ENCODE measurements around the gene TNFRSF4. TPM values are rescaled to one million over a fixed set of nuclear protein-coding genes. Genes with fewer than 3 reads are reported as not detected.

TNFRSF4 gene
- total and polyA plus RNA-seq, 2 of the 8 experiments (the other 6 are each of a cell fraction or from before 2014, with no cell fraction given), result 0.06 TPM; not detected in 1

DNA sequence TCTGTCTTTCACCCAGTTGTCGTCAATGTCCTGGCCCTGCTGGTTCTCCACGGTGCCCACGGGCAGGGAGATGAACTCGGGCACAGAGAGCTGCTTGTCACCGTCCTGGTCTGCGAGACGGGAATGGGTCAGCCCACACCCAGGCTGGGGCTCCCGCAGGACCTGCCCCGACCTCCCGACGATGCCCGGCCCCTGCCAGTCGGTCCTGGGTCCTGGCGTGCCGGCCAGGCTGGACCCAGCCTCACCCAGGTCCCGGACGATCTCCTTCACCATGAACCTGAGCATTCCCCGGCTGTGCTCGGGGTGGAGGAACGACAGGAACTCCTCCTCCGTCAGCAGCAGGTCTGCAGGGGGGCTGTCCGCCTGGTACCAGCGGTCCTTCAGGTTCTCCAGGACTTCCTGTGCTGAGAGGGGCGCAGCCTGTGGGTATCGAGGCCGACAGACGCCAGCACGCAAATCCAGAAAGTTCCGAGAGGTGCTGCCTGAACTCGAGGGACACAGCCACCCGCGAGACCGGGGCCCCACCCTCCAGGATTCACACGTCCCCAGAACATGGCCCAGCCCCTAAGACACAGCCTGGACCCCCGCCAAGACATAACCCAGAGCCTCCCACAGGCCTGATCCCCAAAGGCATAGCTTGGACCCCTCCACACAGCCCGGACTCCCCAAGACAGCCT lies 4.7 kb upstream of the TNFRSF4 start:
- Histone ChIP-seq H3K27me3 (replicated peaks in 1 of 4; ENCODE audit: control insufficient read depth in 3 of 4, extremely low read depth in 1 of 4, insufficient read depth in 3 of 4, low read length in 3 of 4) (no peaks in the 10 kb centered on the region), H4K8ac (ENCODE audit: extremely low read depth, insufficient read depth, low read length) (no peak overlapping the region; the same call in 1 of the 2 replicates), H2BK15ac (ENCODE audit: low read length) (no peak overlapping the region), H2BK12ac (ENCODE audit: low read depth, low read length) (no peak overlapping the region), H3K79me2 (ENCODE audit: control insufficient read depth in 1 of 2, insufficient read depth in 2 of 2, low read length in 2 of 2) (no peaks in the 10 kb centered on the region), H3K36me3 (ENCODE audit: control insufficient read depth in 2 of 4, insufficient read depth in 4 of 4, low read length in 3 of 4) (peaks cover 2 to 36% (median 16%) of the 10 kb centered on the region in 4 experiments; a peak in 7 of 8 replicates), H3K4me2 (ENCODE audit: insufficient read depth in 1 of 2, low read depth in 2 of 2, low read length in 2 of 2) (no peak overlapping the region), H2AFZ (ENCODE audit: low read length) (no peak overlapping the region), H3K4me3 (ENCODE audit: extremely low read depth in 1 of 4, insufficient read depth in 2 of 4, low read depth in 3 of 4, low read length in 4 of 4) (no peak overlapping the region), H2BK20ac (ENCODE audit: low read length) (no peak overlapping the region), H4K91ac (replicated peaks; ENCODE audit: insufficient read length, low read length) (no peak overlapping the region), H2AK5ac (ENCODE audit: low read depth, low read length) (no peak overlapping the region), H3K56ac (replicated peaks; ENCODE audit: insufficient read length, low read depth, low read length) (no peak overlapping the region), H2BK5ac (ENCODE audit: low read depth, low read length) (no peak overlapping the region), H3K23ac (ENCODE audit: insufficient read length) (no peak overlapping the region), H3K27ac (ENCODE audit: low read depth, low read length) (no peak overlapping the region), H3K9me3 (ENCODE audit: insufficient read depth in 2 of 2, low read depth in 1 of 2, low read length in 1 of 2) (no peaks in the 10 kb centered on the region), H3K4ac (replicated peaks; ENCODE audit: insufficient read length, low read depth, low read length) (no peak overlapping the region), H4K5ac (ENCODE audit: insufficient read length, low read depth, low read length) (no peak overlapping the region), H3K9ac (replicated peaks in 1 of 4; ENCODE audit: extremely low read depth in 1 of 4, low read depth in 3 of 4, low read length in 3 of 4) (no peak overlapping the region), H3K14ac (ENCODE audit: insufficient read length) (no peak overlapping the region), H3K79me1 (ENCODE audit: low read depth, low read length) (peaks cover 5% of the 10 kb centered on the region; the same call in 1 of the 2 replicates), H2BK120ac (replicated peaks; ENCODE audit: low read depth, low read length) (no peak overlapping the region), H4K20me1 (replicated peaks in 1 of 2; ENCODE audit: control insufficient read depth in 1 of 2, insufficient read depth in 2 of 2, low read length in 2 of 2) (peaks cover 3 to 14% of the 10 kb centered on the region in 2 experiments), H3K18ac (ENCODE audit: extremely low read depth, low read length) (no peak overlapping the region), H3K23me2 (ENCODE audit: low read depth, low read length) (no peaks in the 10 kb centered on the region), H3K4me1 (replicated peaks in 1 of 4; ENCODE audit: control insufficient read depth in 3 of 4, insufficient read depth in 4 of 4, low read length in 3 of 4) (no peaks in the 10 kb centered on the region; a peak in 1 of 7 replicates)
- CTCF ChIA-PET (ENCODE audit: partially characterized antibody), result interaction anchor here (1.1 to 2.3 kb wide), 6 partner anchors 11 to 96 kb away, joined by 3 to 9 read pairs (median 3); no protein-coding TSS in a partner anchor
- DNase-seq (ENCODE audit: low read depth in 1 of 2, low spot score in 2 of 2) (no peak), FAIRE-seq (no peak)
- WGBS, 2 experiments (ENCODE audit: extremely low coverage in 1 of 2, insufficient coverage in 1 of 2, insufficient read length in 1 of 2, insufficient replicate concordance in 2 of 2, low coverage in 1 of 2, low lambda C conversion rate in 2 of 2, missing lambda C conversion rate in 1 of 2), result 96% methylated on average over 30 of the region's 36 CpGs; no CpG with 5 or more reads in 1 of the 2 experiments
- TF ChIP-seq CHD2 (IDR thresholded peaks at IDR 0.05; ENCODE audit: low read length) (no peak), ZNF274 (IDR thresholded peaks at IDR 0.05; ENCODE audit: borderline replicate concordance, extremely low read depth, low read length) (no peak), SAP30 (IDR thresholded peaks at IDR 0.05; ENCODE audit: insufficient read depth, insufficient replicate concordance, low read length) (no peak)
- TF ChIP-seq, protein P1, sequence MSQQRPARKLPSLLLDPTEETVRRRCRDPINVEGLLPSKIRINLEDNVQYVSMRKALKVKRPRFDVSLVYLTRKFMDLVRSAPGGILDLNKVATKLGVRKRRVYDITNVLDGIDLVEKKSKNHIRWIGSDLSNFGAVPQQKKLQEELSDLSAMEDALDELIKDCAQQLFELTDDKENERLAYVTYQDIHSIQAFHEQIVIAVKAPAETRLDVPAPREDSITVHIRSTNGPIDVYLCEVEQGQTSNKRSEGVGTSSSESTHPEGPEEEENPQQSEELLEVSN (IDR thresholded peaks at IDR 0.05), result no peak
- POLR2A ChIA-PET (ENCODE audit: partially characterized antibody), result interaction anchor here (4.3 kb wide), 1 partner anchor 8 kb away, joined by 15 read pairs; no protein-coding TSS in a partner anchor
